Psoas muscle (tissue), 8 donors: ENCODE data around the gene IFI27. TPM values are rescaled to one million over a fixed set of nuclear protein-coding genes. Genes with fewer than 3 reads are reported as not detected.

ENCODE experiments used
- ATAC-seq, 4 donors: fragments of 200-7000 bp; cut with Tn5 transposase; one replicate each; pipeline ENCODE4 v1.9.1; 2020; ENCODE audit warnings: moderate library complexity in 3 of 4, mild to moderate bottlenecking in 2 of 4
- DNase-seq, 2 donors: peaks; one replicate each; pipeline ENCODE4 v3.0.0-alpha.2; 2020
- H3K27ac ChIP-seq: fragments of 200-600 bp; one replicate; pipeline ENCODE4 v1.8.0; 2022
- H3K27me3 ChIP-seq, 3 donors: fragments of 200-600 bp in 1 of 3; one replicate each; pipeline versions ENCODE4 v1.6.1 to v1.8.0; 2013 to 2022; ENCODE audit warnings: low read length in 2 of 3, mild to moderate bottlenecking in 2 of 3, moderate library complexity in 1 of 3; ENCODE audit not compliant: insufficient read depth in 3 of 3
- H3K36me3 ChIP-seq, 2 donors: fragments of 200-600 bp in 1 of 2; one replicate each; pipeline versions ENCODE4 v1.6.1 to v1.8.0; 2013 to 2022; ENCODE audit warnings: low read depth in 1 of 2, mild to moderate bottlenecking in 1 of 2, moderate library complexity in 1 of 2; ENCODE audit not compliant: insufficient read depth in 1 of 2
- H3K4me1 ChIP-seq: fragments of 200-600 bp; one replicate; pipeline ENCODE4 v1.8.0; 2022
- H3K4me3 ChIP-seq: fragments of 200-600 bp; one replicate; pipeline ENCODE4 v1.8.0; 2022; ENCODE audit warnings: mild to moderate bottlenecking
- H3K9me3 ChIP-seq: fragments of 200-600 bp; one replicate; pipeline ENCODE4 v1.8.0; 2022
- WGBS, 3 donors: extraction: QIAGEN DNeasy Blood & Tissue Kit; methylation state at CpG; one replicate each; pipeline versions ENCODE4 v1.1.6 to v1.1.7; 2013; 5-methylcytosine and 5-hydroxymethylcytosine counted together
- intact Hi-C, 2 donors: fragments of 100-400 bp; cut with DNase I; formaldehyde crosslinking; loops; one replicate each; pipeline versions ENCODE4 v1.11.0 to v1.14.2; 2022
- polyA plus RNA-seq, 3 donors: library from polyadenylated mRNA; stranded (reverse); fragments of 200-250 nt; gene quantifications; one replicate each; pipeline ENCODE4 v1.2.3, GENCODE V29; 2013
- total RNA-seq, 4 donors: library from RNA; stranded (reverse); fragmentation: NEBNext Ultra II Directional in 2 of 4; extraction: Animal tissue kit (Norgen Biotek cat#: 25700) in 2 of 4; gene quantifications; one replicate each; pipeline versions ENCODE4 v1.2.1 to v1.2.4, GENCODE V29; 2021 to 2023
- TF ChIP-seq, protein P1 (sequence below): fragments of 200-600 bp; IDR thresholded peaks from one replicate; pipeline ENCODE4 v1.8.0; 2022; ENCODE audit warnings: antibody characterized with exemption
- donor health status: healthy with polysubstance abuse.
- donor health status: DM: no; HTN: no; CAD: no; lungs with moderate emphysema.
- donor health status: Bipolar disorder and iron deficiency.
- donor health status: healthy.
- donor health status: DM: yes; HTN: yes; CAD: no.
- donor health status: DM: no; HTN: no; CAD: no.
- donor health status: DM: no; HTN: no; CAD: no.
- donor health status: DM: yes; HTN: yes; CAD: no.

IFI27 gene
- total and polyA plus RNA-seq, 7 donors, result 52.8 to 229 (median 95.2) TPM

DNA sequence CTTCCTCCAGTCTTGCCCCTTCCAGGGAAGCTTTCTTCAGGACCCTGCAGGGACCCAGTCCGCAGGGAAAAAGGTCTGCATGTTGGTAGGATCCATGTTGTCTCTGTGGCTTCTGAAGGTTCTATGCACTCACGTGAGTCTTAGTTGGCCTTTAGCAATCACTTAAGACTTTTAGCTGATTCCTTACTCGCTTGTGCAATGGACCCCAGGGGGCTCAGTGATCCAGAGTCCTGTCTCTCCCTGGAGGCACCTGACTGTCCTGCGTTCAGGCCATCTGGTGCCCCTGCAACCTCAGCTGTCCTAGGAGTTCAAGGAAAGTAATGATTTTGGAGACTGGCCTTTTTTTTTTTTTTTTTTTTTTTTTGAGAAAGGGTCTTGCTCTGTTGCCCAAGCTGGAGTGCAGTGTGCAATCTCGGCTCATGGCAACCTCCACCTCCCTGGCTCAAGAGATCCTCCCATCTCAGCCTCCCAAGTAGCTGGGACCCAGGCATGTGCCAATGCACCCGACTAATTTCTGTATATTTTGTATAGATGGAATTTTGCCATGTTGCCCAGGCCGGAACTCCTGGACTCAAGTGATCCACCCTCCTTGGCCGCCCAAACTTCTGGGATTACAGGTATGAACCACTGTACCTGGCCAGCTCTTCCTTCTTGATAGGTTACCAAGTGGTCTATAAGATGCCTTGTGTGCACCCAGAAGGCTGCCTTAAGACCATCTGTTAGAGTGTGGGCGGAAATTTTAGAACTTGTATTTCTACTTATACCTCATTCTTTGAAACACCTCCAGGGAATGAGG, 14.2 kb downstream of the IFI27 start:
- intact Hi-C loops, result no loop called here
- TF ChIP-seq, protein P1, sequence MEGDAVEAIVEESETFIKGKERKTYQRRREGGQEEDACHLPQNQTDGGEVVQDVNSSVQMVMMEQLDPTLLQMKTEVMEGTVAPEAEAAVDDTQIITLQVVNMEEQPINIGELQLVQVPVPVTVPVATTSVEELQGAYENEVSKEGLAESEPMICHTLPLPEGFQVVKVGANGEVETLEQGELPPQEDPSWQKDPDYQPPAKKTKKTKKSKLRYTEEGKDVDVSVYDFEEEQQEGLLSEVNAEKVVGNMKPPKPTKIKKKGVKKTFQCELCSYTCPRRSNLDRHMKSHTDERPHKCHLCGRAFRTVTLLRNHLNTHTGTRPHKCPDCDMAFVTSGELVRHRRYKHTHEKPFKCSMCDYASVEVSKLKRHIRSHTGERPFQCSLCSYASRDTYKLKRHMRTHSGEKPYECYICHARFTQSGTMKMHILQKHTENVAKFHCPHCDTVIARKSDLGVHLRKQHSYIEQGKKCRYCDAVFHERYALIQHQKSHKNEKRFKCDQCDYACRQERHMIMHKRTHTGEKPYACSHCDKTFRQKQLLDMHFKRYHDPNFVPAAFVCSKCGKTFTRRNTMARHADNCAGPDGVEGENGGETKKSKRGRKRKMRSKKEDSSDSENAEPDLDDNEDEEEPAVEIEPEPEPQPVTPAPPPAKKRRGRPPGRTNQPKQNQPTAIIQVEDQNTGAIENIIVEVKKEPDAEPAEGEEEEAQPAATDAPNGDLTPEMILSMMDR, result no peak
- Histone ChIP-seq H3K27ac (no peak overlapping the region), H3K36me3 (no peaks in the 10 kb centered on the region), H3K4me3 (no peak overlapping the region), H3K9me3 (no peaks in the 10 kb centered on the region), H3K27me3 (peaks cover 0 to 6% (median 0%) of the 10 kb centered on the region in 3 donors), H3K4me1 (no peaks in the 10 kb centered on the region)
- DNase-seq (no peak), ATAC-seq (no peak)
- 76 to 89% (median 86%) methylated on average over 9 of the region's 9 CpGs for WGBS, 3 donors

DNA sequence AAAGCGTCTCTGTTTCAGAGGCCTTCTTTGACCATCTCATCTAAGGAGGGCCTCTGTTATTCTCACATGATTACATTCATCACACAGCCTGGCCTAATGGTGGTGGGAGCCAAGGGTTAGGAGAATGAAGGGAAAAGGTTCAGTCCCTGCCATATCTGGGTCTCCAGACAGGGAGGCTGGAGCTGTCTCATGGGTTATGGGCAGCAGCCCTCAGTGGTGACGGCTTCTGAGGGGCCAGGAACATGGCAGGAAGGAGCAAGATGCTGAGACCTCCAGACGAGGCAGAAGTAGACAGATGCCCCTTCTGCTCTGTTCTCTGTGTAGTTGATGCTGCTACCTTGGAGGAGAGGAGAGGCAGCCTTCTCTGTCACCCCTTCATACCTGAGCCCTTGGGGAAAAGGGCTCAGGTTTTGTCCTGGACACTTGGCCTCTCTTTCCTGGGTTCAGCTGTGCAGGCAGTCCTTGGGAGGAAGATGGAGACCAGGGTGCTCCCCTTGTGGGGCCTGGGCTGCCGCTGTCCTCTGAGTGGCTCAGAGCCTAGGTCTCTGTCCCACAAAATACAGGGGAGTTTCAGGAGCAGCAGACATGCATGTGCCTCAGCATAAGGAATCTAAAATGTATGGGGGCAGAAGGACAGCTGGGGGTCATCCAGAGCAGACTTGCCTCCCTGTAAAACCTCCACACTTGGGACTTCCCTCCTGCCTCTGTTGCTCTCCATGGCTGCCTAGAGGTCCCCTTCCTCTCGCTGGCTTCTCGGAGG, 15.3 kb downstream of the IFI27 start:
- intact Hi-C loops, result no loop called here
- no peak for ATAC-seq

DNA sequence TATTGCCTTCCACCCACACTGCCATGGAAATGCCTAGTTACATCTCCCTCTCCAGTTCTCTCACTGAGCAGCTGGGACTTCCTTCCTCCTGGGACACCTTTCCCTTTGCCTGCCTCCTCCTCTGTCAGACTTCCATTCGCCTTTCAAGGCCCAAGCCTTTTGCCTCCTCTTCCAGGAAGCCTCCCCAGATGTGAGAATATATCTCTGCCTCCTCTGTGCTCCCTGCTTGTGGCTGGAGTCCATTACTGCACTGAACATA, 15.8 kb downstream of the IFI27 start:
- Histone ChIP-seq H3K36me3 (no peaks in the 10 kb centered on the region), H3K27ac (no peak overlapping the region), H3K4me3 (no peak overlapping the region), H3K9me3 (no peaks in the 10 kb centered on the region), H3K27me3 (no peaks in the 10 kb centered on the region), H3K4me1 (no peaks in the 10 kb centered on the region)
- WGBS, 3 donors, result 70 to 82% (median 79%) methylated on average over 1 of the region's 1 CpG
- DNase-seq (no peak), ATAC-seq (no peak)
- TF ChIP-seq, protein P1, result no peak
- intact Hi-C loops, result no loop called here

More for the DNA sequence above, 15.3 kb downstream of the IFI27 start:
- Histone ChIP-seq H3K27me3 (no peaks in the 10 kb centered on the region), H3K4me1 (no peaks in the 10 kb centered on the region), H3K9me3 (no peaks in the 10 kb centered on the region), H3K27ac (no peak overlapping the region), H3K36me3 (no peaks in the 10 kb centered on the region), H3K4me3 (no peak overlapping the region)
- TF ChIP-seq, protein P1, result no peak
- WGBS, 3 donors, result 89 to 90% (median 89%) methylated on average over 6 of the region's 6 CpGs
- DNase-seq, result no peak

DNA sequence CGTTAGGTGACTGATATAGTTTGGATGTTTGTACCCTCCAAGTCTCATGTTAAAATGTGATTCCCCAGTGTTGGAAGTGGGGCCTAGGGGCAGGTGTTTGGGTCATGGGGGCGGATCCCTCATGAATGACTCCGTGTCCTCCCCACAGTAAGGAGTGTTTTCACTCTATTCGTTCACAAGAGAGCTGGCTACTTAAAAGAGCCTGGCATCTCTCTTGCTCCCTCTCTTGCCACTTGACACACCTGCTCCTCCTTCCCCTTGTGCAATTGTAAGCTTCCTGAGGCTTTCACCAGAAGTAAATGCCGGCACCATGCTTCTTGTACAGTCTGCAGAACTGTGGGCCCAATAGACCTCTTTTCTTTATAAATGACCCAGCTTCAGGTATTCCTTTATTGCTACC, 16.3 kb downstream of the IFI27 start:
- intact Hi-C loops, result no loop called here
- TF ChIP-seq, protein P1, result no peak
- H3K4me3 ChIP-seq, result no peak overlapping the region
- H3K36me3 ChIP-seq, result no peaks in the 10 kb centered on the region
- H3K27me3 ChIP-seq, result no peaks in the 10 kb centered on the region
- no peak overlapping the region for H3K27ac ChIP-seq
- 79 to 96% (median 79%) methylated on average over 5 of the region's 5 CpGs for WGBS, 3 donors
- ATAC-seq, result no peak
- no peak for DNase-seq
- H3K9me3 ChIP-seq, result no peaks in the 10 kb centered on the region
- H3K4me1 ChIP-seq, result no peaks in the 10 kb centered on the region
